ENCODE results near the gene NRP1.

DNA sequence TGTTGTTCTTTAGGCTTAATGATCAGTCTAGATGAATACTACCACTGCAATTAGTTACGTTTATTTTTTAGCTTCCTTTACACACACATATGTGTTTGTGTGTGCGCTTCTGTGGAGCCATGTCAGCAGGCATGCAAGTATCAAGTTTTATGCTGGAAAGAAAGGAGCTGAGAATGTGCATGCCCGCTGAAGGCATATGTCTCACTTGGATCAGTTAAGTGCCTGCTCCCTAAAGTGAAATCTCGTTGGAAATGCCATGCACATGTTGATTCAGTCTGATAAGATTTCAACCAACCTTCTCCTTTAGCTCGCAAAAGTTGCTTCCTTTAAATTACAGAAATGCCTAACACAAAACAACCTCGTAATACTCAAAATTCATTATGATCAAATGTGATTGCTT is 10.7 kb downstream of the NRP1 start:
- TF ChIP-seq RARB (CRISPR knock-in tag; IDR thresholded peaks at IDR 0.05) (no peak), ZC3H10 (CRISPR knock-in tag; IDR thresholded peaks at IDR 0.05) (no peak), BACH2 (CRISPR knock-in tag; IDR thresholded peaks at IDR 0.05; ENCODE audit: borderline replicate concordance) (no peak), ARNTL (CRISPR knock-in tag; IDR thresholded peaks at IDR 0.05; ENCODE audit: borderline replicate concordance, low read depth) (no peak), ESRRG (CRISPR knock-in tag; IDR thresholded peaks at IDR 0.05) (no peak), ZFP3 (CRISPR knock-in tag; IDR thresholded peaks at IDR 0.05) (no peak), ISL1 (CRISPR knock-in tag; IDR thresholded peaks at IDR 0.05) (no peak), ZNF565 (CRISPR knock-in tag; conservative IDR thresholded peaks at IDR 0.05; ENCODE audit: low read depth) (no peak), TOX (CRISPR knock-in tag; IDR thresholded peaks at IDR 0.05; ENCODE audit: borderline replicate concordance) (no peak), PPARA (CRISPR knock-in tag; IDR thresholded peaks at IDR 0.05; ENCODE audit: borderline replicate concordance) (no peak)
- TF ChIP-seq, protein P1, sequence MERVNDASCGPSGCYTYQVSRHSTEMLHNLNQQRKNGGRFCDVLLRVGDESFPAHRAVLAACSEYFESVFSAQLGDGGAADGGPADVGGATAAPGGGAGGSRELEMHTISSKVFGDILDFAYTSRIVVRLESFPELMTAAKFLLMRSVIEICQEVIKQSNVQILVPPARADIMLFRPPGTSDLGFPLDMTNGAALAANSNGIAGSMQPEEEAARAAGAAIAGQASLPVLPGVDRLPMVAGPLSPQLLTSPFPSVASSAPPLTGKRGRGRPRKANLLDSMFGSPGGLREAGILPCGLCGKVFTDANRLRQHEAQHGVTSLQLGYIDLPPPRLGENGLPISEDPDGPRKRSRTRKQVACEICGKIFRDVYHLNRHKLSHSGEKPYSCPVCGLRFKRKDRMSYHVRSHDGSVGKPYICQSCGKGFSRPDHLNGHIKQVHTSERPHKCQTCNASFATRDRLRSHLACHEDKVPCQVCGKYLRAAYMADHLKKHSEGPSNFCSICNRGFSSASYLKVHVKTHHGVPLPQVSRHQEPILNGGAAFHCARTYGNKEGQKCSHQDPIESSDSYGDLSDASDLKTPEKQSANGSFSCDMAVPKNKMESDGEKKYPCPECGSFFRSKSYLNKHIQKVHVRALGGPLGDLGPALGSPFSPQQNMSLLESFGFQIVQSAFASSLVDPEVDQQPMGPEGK (CRISPR knock-in tag; IDR thresholded peaks at IDR 0.05; ENCODE audit: borderline replicate concordance) = no peak
